ENCODE results near the gene BCAM. TPM values are rescaled to one million over a fixed set of nuclear protein-coding genes. Genes with fewer than 3 reads are reported as not detected.
A peak's percentile ranks its signal among the peaks of the same experiment; 100 is the strongest.

BCAM gene
- polyA plus RNA-seq, 3 donors = 0.09 TPM; not detected in 2

DNA sequence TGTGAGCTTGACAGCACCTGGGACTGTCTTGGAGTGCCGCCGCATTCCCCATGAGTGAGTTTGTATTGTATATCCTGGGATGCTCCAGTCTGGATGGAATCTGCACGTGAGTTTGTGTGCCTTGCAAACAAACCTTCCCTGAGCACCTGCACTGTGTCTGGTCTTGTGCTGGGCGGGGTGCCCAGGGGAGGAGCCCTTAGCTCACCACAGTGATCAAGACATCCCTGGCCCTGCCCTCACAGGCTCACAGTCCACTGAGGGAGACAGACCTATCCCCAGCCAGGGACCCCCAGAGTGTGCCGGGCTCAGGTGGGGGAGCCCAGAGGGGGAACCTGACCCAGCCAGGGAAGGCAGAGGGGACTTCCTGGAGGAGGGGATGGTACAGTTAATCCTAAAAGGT, 1.7 kb upstream of the BCAM start:
- 89% methylated on average over 5 of the region's 5 CpGs for whole genome bisulfite sequencing (ENCODE audit: insufficient coverage)
- H3K4me2 ChIP-seq (replicated peaks; ENCODE audit: extremely low read depth, low read length, poor library complexity, severe bottlenecking) = no peak overlapping the region
- no peaks in the 10 kb centered on the region for H4K20me1 ChIP-seq (ENCODE audit: insufficient read depth, low read length)
- H3K36me3 ChIP-seq (replicated peaks in 1 of 2; ENCODE audit: control insufficient read depth in 1 of 2, insufficient read depth in 2 of 2, low read length in 2 of 2) = no peaks in the 10 kb centered on the region
- Mint-ChIP-seq H3K36me3 (no peaks in the 10 kb centered on the region), H3K27me3 (ENCODE audit: low read depth in 3 of 3) (peaks cover 21 to 35% (median 27%) of the 10 kb centered on the region in 3 donors), H3K4me3 (no peak overlapping the region), H3K27ac (peak overlapping the region in 1 of 7 donors; percentile 28), H3K4me1 (peaks cover 12% of the 10 kb centered on the region), H3K9me3 (peaks cover 0 to 13% (median 5%) of the 10 kb centered on the region in 7 donors)
- no peak overlapping the region for H3K4me3 ChIP-seq (replicated peaks in 1 of 3; ENCODE audit: low read depth in 2 of 3, low read length in 3 of 3)
- H3K79me2 ChIP-seq (ENCODE audit: insufficient read depth, low read length) = no peaks in the 10 kb centered on the region
- peaks cover 3 to 19% of the 10 kb centered on the region in 2 donors for H3K27me3 ChIP-seq (ENCODE audit: control insufficient read depth in 2 of 2, insufficient read depth in 2 of 2, low read length in 2 of 2)
- peaks cover 6 to 10% of the 10 kb centered on the region in 2 donors for H3K4me1 ChIP-seq (ENCODE audit: control insufficient read depth in 1 of 2, insufficient read depth in 2 of 2, low read length in 2 of 2)
- TF ChIP-seq CTCF (IDR thresholded peaks at IDR 0.05) = no peak
- peaks cover 0 to 5% of the 10 kb centered on the region in 2 donors for H3K9me3 ChIP-seq (replicated peaks in 1 of 2; ENCODE audit: control insufficient read depth in 1 of 2, insufficient read depth in 1 of 2, low read length in 2 of 2)
- intact Hi-C loops (cut with micrococcal nuclease) = no loop called here
- no peak overlapping the region for H3K9ac ChIP-seq (ENCODE audit: insufficient read depth, low read length, poor library complexity, severe bottlenecking)
- no peak for DNase-seq
- H2AFZ ChIP-seq (ENCODE audit: insufficient read depth, low read depth, low read length, poor library complexity, severe bottlenecking) = no peak overlapping the region
- H3K27ac ChIP-seq (ENCODE audit: low read depth in 1 of 2, low read length in 2 of 2) = no peak overlapping the region

DNA sequence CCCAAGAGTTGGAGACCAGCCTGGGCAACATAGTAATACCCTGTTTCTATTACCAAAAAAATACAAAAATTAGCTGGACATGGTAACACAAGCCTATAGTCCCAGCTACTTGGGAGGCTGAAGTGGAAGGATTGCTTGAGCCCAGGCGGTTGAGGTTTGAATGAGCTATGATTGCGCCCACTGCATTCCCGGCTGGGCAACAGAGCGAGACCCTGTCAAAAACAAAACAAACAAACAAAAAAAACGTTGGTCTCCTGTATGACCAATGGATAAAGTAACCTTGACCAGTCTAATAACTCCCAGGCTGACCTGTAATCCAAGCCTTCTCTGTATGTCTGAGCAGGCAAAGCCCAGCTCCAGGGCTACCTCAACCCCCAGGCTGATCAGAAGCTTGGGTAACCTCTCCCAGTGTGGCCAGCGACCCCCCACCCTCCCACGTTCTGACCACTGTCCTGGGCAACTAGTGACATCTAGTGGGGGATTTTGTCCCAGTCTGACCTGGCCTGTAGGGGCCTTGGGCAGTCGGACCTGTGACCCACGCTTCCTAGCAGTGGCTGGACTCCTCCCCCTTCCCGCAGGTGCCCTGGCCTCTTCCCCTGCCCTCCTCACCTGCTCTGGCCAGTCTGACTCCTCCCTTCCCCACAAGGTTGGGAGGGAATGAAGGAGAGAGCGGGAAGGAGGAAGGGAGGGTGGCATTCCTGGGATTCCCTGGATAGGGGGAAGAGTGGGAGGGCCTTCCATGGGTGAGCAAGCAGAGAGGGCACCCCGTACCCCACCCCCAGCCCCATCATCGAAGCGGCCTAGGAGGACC, 1.0 kb upstream of the BCAM start:
- WGBS (ENCODE audit: insufficient coverage) = no CpG with 5 or more reads among the region's 14 CpGs
- Histone ChIP-seq H4K20me1 (ENCODE audit: insufficient read depth, low read length) (no peaks in the 10 kb centered on the region), H2AFZ (ENCODE audit: insufficient read depth, low read depth, low read length, poor library complexity, severe bottlenecking) (peak overlapping the region; percentile 66), H3K79me2 (ENCODE audit: insufficient read depth, low read length) (no peaks in the 10 kb centered on the region), H3K27me3 (ENCODE audit: control insufficient read depth in 2 of 2, insufficient read depth in 2 of 2, low read length in 2 of 2) (peaks cover 3 to 19% of the 10 kb centered on the region in 2 donors), H3K4me3 (replicated peaks in 1 of 3; ENCODE audit: low read depth in 2 of 3, low read length in 3 of 3) (no peak overlapping the region), H3K4me1 (ENCODE audit: control insufficient read depth in 1 of 2, insufficient read depth in 2 of 2, low read length in 2 of 2) (peaks cover 6 to 10% of the 10 kb centered on the region in 2 donors), H3K9ac (ENCODE audit: insufficient read depth, low read length, poor library complexity, severe bottlenecking) (peak overlapping the region; percentile 27), H3K36me3 (replicated peaks in 1 of 2; ENCODE audit: control insufficient read depth in 1 of 2, insufficient read depth in 2 of 2, low read length in 2 of 2) (no peaks in the 10 kb centered on the region), H3K9me3 (replicated peaks in 1 of 2; ENCODE audit: control insufficient read depth in 1 of 2, insufficient read depth in 1 of 2, low read length in 2 of 2) (peaks cover 0 to 5% of the 10 kb centered on the region in 2 donors), H3K4me2 (replicated peaks; ENCODE audit: extremely low read depth, low read length, poor library complexity, severe bottlenecking) (peak overlapping the region; percentile 65), H3K27ac (ENCODE audit: low read depth in 1 of 2, low read length in 2 of 2) (no peak overlapping the region)
- Mint-ChIP-seq H3K27ac (peak overlapping the region in 2 of 7 donors; percentile 8 to 19), H3K36me3 (no peaks in the 10 kb centered on the region), H3K27me3 (ENCODE audit: low read depth in 3 of 3) (peaks cover 21 to 35% (median 25%) of the 10 kb centered on the region in 3 donors), H3K4me1 (peaks cover 12% of the 10 kb centered on the region), H3K9me3 (peaks cover 0 to 13% (median 5%) of the 10 kb centered on the region in 7 donors), H3K4me3 (peak overlapping the region in 1 of 2 donors; percentile 84)
- intact Hi-C loops (cut with micrococcal nuclease) = no loop called here
- peak; percentile 22 for TF ChIP-seq CTCF (IDR thresholded peaks at IDR 0.05)
- DNase-seq = peak in 2 of 3 donors; percentile 5 to 23
